Testis (tissue), 2 donors: ENCODE data around the gene PCSK5.

Experiments used
- POLR2A ChIP-seq: fragments of 450-650 bp; IDR thresholded peaks from one replicate; pipeline ENCODE4 v1.6.1; 2017; ENCODE audit warnings: antibody characterized with exemption, mild to moderate bottlenecking, moderate library complexity
- TF ChIP-seq, protein P1 (sequence below), 3 experiments: fragments of 450-650 bp in 2 of 3; fragments of 200-600 bp in 1 of 3; sonication (generic) in 1 of 3; IDR thresholded peaks; one replicate each; pipeline ENCODE4 v1.5.1; 2016 to 2019; ENCODE audit warnings: antibody characterized with exemption in 3 of 3, mild to moderate bottlenecking in 2 of 3, moderate library complexity in 1 of 3

DNA sequence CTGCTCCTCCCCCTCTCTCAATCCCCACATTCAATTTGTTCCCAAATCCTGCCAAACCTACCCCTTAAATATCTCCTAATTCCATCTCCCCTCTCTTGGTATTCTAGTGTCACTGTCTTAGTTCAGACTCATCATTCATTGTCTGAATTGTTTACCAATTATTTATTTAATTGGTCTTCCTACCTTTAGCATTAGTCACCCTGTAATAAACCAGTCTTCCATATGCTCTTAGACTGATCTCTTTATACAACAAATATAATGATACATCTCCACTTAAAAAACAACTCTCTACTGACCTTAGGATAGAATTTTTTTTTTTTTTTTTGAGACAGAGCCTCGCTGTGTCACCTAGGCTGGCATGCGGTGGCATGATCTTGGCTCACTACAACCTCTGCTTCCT, 452.4 kb downstream of the PCSK5 start:
- TF ChIP-seq, protein P1, sequence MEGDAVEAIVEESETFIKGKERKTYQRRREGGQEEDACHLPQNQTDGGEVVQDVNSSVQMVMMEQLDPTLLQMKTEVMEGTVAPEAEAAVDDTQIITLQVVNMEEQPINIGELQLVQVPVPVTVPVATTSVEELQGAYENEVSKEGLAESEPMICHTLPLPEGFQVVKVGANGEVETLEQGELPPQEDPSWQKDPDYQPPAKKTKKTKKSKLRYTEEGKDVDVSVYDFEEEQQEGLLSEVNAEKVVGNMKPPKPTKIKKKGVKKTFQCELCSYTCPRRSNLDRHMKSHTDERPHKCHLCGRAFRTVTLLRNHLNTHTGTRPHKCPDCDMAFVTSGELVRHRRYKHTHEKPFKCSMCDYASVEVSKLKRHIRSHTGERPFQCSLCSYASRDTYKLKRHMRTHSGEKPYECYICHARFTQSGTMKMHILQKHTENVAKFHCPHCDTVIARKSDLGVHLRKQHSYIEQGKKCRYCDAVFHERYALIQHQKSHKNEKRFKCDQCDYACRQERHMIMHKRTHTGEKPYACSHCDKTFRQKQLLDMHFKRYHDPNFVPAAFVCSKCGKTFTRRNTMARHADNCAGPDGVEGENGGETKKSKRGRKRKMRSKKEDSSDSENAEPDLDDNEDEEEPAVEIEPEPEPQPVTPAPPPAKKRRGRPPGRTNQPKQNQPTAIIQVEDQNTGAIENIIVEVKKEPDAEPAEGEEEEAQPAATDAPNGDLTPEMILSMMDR (IDR thresholded peaks at IDR 0.05) = no peak
- no peak for TF ChIP-seq POLR2A
